Subcutaneous adipose tissue (tissue), 4 donors: ENCODE measurements around the gene MGAT5. TPM values are rescaled to one million over a fixed set of nuclear protein-coding genes. Genes with fewer than 3 reads are reported as not detected.

ENCODE experiments used
- CTCF ChIP-seq: fragments of 450-650 bp; IDR thresholded peaks from one replicate; pipeline ENCODE4 v1.5.1; 2016; ENCODE audit warnings: low read depth, mild to moderate bottlenecking, control low read depth, antibody characterized with exemption, moderate library complexity
- total RNA-seq, 4 donors: library from RNA; depleted of rRNA; stranded (reverse); fragments of >200 nt; gene quantifications; one replicate each; pipeline ENCODE4 v1.1.0, GENCODE V29; 2016

Gene MGAT5
- total RNA-seq, 4 donors from 2014 or later: 22.0 to 42.8 (median 32.2) TPM

DNA sequence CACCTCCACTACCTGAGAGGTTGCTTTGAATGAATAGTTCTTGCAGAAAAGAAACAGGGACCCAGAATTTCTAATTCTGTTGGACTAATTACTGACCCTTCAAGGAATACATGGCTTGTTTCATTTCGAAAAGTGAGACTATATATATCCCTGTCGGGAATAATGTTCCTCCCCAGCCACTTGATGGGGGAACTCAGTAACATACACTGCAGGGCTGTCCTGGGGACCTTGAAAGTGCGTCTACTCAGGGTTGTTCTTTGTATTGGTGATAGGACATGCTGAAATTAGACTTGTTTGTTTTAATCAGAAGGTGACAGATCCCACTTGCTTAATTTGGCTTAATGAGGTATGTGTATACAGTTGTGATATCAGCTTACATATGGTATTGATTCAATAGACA lies 25.5 kb downstream of the MGAT5 start:
- TF ChIP-seq CTCF: no peak

- no peak for TF ChIP-seq CTCF
Measured at GRCh38 chr2:134280231-134280630, 26.4 kb downstream of the MGAT5 start.

DNA sequence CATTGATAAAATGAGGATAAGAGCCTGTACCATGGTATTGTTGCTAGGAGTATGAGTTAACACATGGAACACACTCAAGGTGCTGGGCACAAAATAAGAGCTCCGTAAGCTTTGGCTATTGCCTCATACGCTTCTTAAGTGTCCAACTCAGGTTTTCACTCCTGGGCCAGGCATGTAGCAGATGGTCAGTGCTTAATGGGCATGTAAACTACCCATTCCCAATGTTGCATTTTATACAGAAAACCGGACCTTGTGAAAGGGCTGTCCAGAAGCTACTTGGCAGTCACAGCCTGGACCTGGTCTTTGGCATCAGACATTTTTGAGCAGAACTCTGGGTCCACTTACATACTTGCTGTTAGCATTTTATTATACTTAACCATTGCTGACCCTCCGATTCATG lies 26.9 kb downstream of the MGAT5 start:
- TF ChIP-seq CTCF: no peak

DNA sequence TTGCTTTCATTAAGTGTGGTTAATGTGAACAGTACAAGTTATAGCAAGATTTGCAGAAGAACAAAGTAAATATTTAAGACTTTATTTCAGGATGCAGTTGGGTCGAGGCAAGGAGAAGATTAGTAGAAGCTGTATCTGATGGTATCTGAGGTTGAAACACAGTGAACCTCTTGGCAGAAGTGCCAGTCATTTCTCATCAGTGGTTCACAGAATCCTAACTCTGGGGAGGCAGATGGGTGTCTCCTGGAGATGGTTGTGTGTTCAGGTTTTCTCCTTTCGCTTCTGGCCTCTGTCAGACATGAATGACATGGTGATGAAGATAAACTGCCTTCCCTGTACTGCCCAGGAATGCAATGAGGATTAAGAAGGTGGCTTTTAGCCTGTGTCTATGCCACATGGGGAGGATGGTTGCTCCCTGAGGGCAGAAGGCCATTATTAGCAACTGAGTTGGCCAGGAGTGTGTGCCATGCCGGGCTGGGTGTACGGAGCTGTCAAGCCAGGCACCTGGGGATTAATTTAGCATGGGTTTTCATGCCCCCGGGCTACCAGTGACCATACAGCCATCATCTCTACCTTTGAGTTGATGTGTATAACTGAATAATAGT lies 28.0 kb downstream of the MGAT5 start:
- no peak for TF ChIP-seq CTCF

GRCh38 chr2:134282629-134283400 lies 28.9 kb downstream of the MGAT5 start:
- no peak for TF ChIP-seq CTCF

- TF ChIP-seq CTCF: no peak
Measured at GRCh38 chr2:134283661-134284060, 29.8 kb downstream of the MGAT5 start.

DNA sequence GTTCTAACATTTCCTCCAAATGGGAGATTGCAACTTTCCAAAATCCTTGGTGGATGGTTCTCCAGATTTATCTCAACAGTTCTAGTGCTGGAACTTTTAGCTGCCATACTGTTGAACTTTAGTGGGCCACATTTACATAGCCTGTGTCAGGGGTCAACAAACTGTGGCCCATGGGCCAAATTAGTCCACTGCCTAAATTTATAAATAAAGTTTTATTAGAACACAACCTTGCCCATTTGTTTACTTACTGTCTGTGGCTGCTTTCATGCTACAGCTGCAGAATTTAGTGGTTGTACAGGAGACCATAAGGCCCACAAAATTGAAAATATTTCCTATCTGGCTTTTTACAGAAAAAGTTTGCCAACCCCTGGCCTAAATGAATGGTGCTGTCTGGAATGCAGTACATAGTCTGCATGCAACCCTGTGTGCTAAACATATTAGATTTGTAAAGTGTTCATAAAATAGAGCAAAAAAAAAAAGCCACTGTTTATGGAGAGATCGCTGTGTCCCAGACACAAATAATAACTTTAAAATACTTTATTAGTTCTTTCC lies 30.3 kb downstream of the MGAT5 start:
- no peak for TF ChIP-seq CTCF
